Panc1 (cell line): ENCODE measurements around the gene PKIB. TPM values are rescaled to one million over a fixed set of nuclear protein-coding genes. Genes with fewer than 3 reads are reported as not detected.

Source experiments
- ATAC-seq: fragments of 200-7000 bp; cut with Tn5 transposase; 2 replicates; pipeline ENCODE4 v1.9.1; 2020; ENCODE audit warnings: mild to moderate bottlenecking, moderate library complexity
- BruUV-seq: library from RNA; stranded (reverse); fragments of 400-500 nt; replicated peaks from 2 replicates; lab custom pipeline; 2021; lab: Mats Ljungman, UMichigan
- CTCF ChIA-PET: fragments of 300-600 bp; sonication (Branson Sonifier 250); formaldehyde crosslinking; loops from one replicate; lab custom pipeline; 2022; ENCODE audit warnings: antibody characterized with exemption; lab: Charles Lee
- POLR2A ChIA-PET: fragments of 300-600 bp; sonication (Branson Sonifier 250); formaldehyde crosslinking; loops from one replicate; lab custom pipeline; 2022; ENCODE audit warnings: antibody characterized with exemption; lab: Charles Lee
- DNase-seq: peaks from one replicate; pipeline ENCODE4 v3.0.0-alpha.2; 2010; ENCODE audit warnings: low read depth, low spot score
- H3K27ac ChIP-seq: 2 replicates; pipeline ENCODE4 v1.5.1; 2011; ENCODE audit warnings: mild to moderate bottlenecking, low read length, inconsistent platforms
- H3K27me3 ChIP-seq: fragments of 200-500 bp; sonication (Bioruptor generic); 2 replicates; pipeline ENCODE4 v1.6.0; 2014; ENCODE audit warnings: low read length, inconsistent platforms; ENCODE audit not compliant: control insufficient read depth, insufficient read depth
- H3K36me3 ChIP-seq: fragments of 200-500 bp; sonication (Bioruptor generic); 2 replicates; pipeline ENCODE4 v1.5.1; 2014; ENCODE audit warnings: inconsistent platforms, mild to moderate bottlenecking, low read length, moderate library complexity; ENCODE audit not compliant: control insufficient read depth, insufficient read depth
- H3K4me1 ChIP-seq: 2 replicates; pipeline ENCODE4 v1.5.1; 2011; ENCODE audit warnings: inconsistent platforms, mild to moderate bottlenecking, low read length, moderate library complexity; ENCODE audit not compliant: control insufficient read depth, insufficient read depth
- H3K4me3 ChIP-seq, 2 experiments: 2 replicates each; pipeline ENCODE4 v1.5.1; 2011 to 2012; ENCODE audit warnings: low read depth in 2 of 2, low read length in 2 of 2, mild to moderate bottlenecking in 2 of 2, inconsistent platforms in 1 of 2, moderate library complexity in 1 of 2
- H3K9me3 ChIP-seq: fragments of 200-500 bp; sonication (Bioruptor generic); 2 replicates; pipeline ENCODE4 v1.5.1; 2014; ENCODE audit warnings: low read depth, mild to moderate bottlenecking, inconsistent platforms, low read length, moderate library complexity; ENCODE audit not compliant: control insufficient read depth, insufficient read depth
- CTCF ChIP-seq: fragments of 450-650 bp; IDR thresholded peaks from 2 replicates; pipeline ENCODE4 v1.5.1; 2017; ENCODE audit warnings: mild to moderate bottlenecking
- POLR2AphosphoS5 ChIP-seq: IDR thresholded peaks from 2 replicates; pipeline ENCODE4 v1.6.1; 2012; ENCODE audit warnings: mild to moderate bottlenecking, low read depth, low read length, moderate library complexity
- SIN3A ChIP-seq: IDR thresholded peaks from 2 replicates; pipeline ENCODE4 v1.6.1; 2012; ENCODE audit warnings: low read depth, mild to moderate bottlenecking, low read length, moderate library complexity, borderline replicate concordance; ENCODE audit not compliant: insufficient read depth
- TCF7L2 ChIP-seq: IDR thresholded peaks from 2 replicates; pipeline ENCODE4 v1.6.1; 2011; ENCODE audit warnings: mild to moderate bottlenecking, low read depth, low read length, inconsistent platforms
- in situ Hi-C: cut with HindIII; loops from 2 replicates; pipeline ENCODE4 v1.10.0; 2016; ENCODE audit warnings: low sequenced_read_pairs, low pct_unique_long_range_greater_than_20kb
- intact Hi-C: fragments of 100-400 bp; cut with micrococcal nuclease; formaldehyde crosslinking; loops from one replicate; pipeline ENCODE4 v1.10.0; 2022; ENCODE audit not compliant: unreplicated experiment
- total RNA-seq: library from RNA; stranded (reverse); gene quantifications from one replicate; pipeline ENCODE4 v1.2.1, GENCODE V29; 2021; ENCODE audit not compliant: unreplicated experiment
- TF ChIP-seq, protein P1 (sequence below), 2 experiments: IDR thresholded peaks; 2 replicates each; pipeline ENCODE4 v1.6.1; 2011 to 2012; ENCODE audit warnings: low read depth in 2 of 2, control low read depth in 1 of 2, low read length in 1 of 2, mild to moderate bottlenecking in 1 of 2, moderate library complexity in 1 of 2; ENCODE audit not compliant: insufficient read depth in 1 of 2

PKIB gene
- total RNA-seq, 1 experiment from 2014 or later: 1.1 TPM

- POLR2A ChIA-PET: no interaction called here
- no peak overlapping the region for H3K27ac ChIP-seq
- H3K36me3 ChIP-seq: no peaks in the 10 kb centered on the region
- intact Hi-C loops (no loop called here), in situ Hi-C loops (no loop called here)
- DNase-seq (no peak), ATAC-seq (no peak)
- no TSS peak for BruUV-seq
- no peak for TF ChIP-seq POLR2AphosphoS5
- no peak for TF ChIP-seq TCF7L2
- no peak for TF ChIP-seq SIN3A
- no peak for TF ChIP-seq CTCF
- TF ChIP-seq, protein P1, sequence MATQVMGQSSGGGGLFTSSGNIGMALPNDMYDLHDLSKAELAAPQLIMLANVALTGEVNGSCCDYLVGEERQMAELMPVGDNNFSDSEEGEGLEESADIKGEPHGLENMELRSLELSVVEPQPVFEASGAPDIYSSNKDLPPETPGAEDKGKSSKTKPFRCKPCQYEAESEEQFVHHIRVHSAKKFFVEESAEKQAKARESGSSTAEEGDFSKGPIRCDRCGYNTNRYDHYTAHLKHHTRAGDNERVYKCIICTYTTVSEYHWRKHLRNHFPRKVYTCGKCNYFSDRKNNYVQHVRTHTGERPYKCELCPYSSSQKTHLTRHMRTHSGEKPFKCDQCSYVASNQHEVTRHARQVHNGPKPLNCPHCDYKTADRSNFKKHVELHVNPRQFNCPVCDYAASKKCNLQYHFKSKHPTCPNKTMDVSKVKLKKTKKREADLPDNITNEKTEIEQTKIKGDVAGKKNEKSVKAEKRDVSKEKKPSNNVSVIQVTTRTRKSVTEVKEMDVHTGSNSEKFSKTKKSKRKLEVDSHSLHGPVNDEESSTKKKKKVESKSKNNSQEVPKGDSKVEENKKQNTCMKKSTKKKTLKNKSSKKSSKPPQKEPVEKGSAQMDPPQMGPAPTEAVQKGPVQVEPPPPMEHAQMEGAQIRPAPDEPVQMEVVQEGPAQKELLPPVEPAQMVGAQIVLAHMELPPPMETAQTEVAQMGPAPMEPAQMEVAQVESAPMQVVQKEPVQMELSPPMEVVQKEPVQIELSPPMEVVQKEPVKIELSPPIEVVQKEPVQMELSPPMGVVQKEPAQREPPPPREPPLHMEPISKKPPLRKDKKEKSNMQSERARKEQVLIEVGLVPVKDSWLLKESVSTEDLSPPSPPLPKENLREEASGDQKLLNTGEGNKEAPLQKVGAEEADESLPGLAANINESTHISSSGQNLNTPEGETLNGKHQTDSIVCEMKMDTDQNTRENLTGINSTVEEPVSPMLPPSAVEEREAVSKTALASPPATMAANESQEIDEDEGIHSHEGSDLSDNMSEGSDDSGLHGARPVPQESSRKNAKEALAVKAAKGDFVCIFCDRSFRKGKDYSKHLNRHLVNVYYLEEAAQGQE (IDR thresholded peaks at IDR 0.05; ENCODE audit: insufficient read depth in 1 of 2, low read depth in 2 of 2, low read length in 1 of 2): no peak
- CTCF ChIA-PET: no interaction called here
- 0 out of 2 replicates have a peak, but pooled peaks cover 3% of the 10 kb centered on the region for H3K9me3 ChIP-seq
- no peaks in the 10 kb centered on the region for H3K4me1 ChIP-seq
- H3K4me3 ChIP-seq: no peak overlapping the region
- H3K27me3 ChIP-seq: no peaks in the 10 kb centered on the region
Observed at GRCh38 chr6:122651031-122651430, 40.8 kb downstream of the PKIB start.

GRCh38 chr6:122651604-122652003, 41.4 kb downstream of the PKIB start:
- intact Hi-C loops: no loop called here
- H3K27ac ChIP-seq: no peak overlapping the region
- in situ Hi-C loops: no loop called here
- BruUV-seq: no TSS peak
- H3K36me3 ChIP-seq: no peaks in the 10 kb centered on the region
- ChIA-PET POLR2A (no interaction called here), CTCF (interaction anchor here (0.6 kb wide), 1 partner anchor 1244 kb away, joined by 3 read pairs; no protein-coding TSS in a partner anchor)
- no peaks in the 10 kb centered on the region for H3K4me1 ChIP-seq
- no peaks in the 10 kb centered on the region for H3K27me3 ChIP-seq
- H3K9me3 ChIP-seq: 0 out of 2 replicates have a peak, but pooled peaks cover 3% of the 10 kb centered on the region
- TF ChIP-seq, protein P1 (IDR thresholded peaks at IDR 0.05; ENCODE audit: insufficient read depth in 1 of 2, low read depth in 2 of 2, low read length in 1 of 2): no peak
- TF ChIP-seq CTCF (no peak), POLR2AphosphoS5 (no peak), SIN3A (no peak), TCF7L2 (no peak)
- ATAC-seq (no peak), DNase-seq (no peak)
- no peak overlapping the region for H3K4me3 ChIP-seq
